Spleen (tissue), 11 donors: Measurements from ENCODE around the gene GRIN3B. TPM values are rescaled to one million over a fixed set of nuclear protein-coding genes. Genes with fewer than 3 reads are reported as not detected.

Source experiments
- DNase-seq: peaks from one replicate; pipeline ENCODE4 v3.0.0-alpha.2; 2020
- H3K27ac ChIP-seq, 8 donors: fragments of 200-600 bp; sonication (generic) in 7 of 8; 1 replicate in 4 of 8; 2 replicates in 4 of 8; pipeline versions ENCODE4 v1.5.0 to v1.8.0; 2016 to 2021; ENCODE audit warnings: inconsistent platforms in 4 of 8, mild to moderate bottlenecking in 4 of 8, moderate library complexity in 1 of 8
- H3K27me3 ChIP-seq, 7 donors: fragments of 200-600 bp; sonication (generic) in 6 of 7; replicated peaks in 1 of 7; 1 replicate in 4 of 7; 2 replicates in 3 of 7; pipeline versions ENCODE4 v1.5.0 to v1.8.0; 2016 to 2021; ENCODE audit warnings: inconsistent platforms in 3 of 7, mild to moderate bottlenecking in 1 of 7
- H3K36me3 ChIP-seq, 6 donors: fragments of 200-600 bp; sonication (generic) in 5 of 6; 1 replicate in 4 of 6; 2 replicates in 2 of 6; pipeline versions ENCODE4 v1.5.0 to v1.8.0; 2016 to 2021; ENCODE audit warnings: inconsistent platforms in 2 of 6
- H3K4me1 ChIP-seq, 6 donors: fragments of 200-600 bp; sonication (generic) in 5 of 6; 1 replicate in 3 of 6; 2 replicates in 3 of 6; pipeline versions ENCODE4 v1.5.0 to v1.8.0; 2016 to 2021; ENCODE audit warnings: inconsistent platforms in 3 of 6
- H3K4me3 ChIP-seq, 8 donors: fragments of 200-600 bp; sonication (generic) in 7 of 8; 1 replicate in 4 of 8; 2 replicates in 4 of 8; pipeline versions ENCODE4 v1.5.0 to v1.8.0; 2016 to 2021; ENCODE audit warnings: inconsistent platforms in 4 of 8, mild to moderate bottlenecking in 4 of 8, moderate library complexity in 2 of 8
- H3K9me3 ChIP-seq, 8 donors: fragments of 200-600 bp; sonication (generic) in 7 of 8; 1 replicate in 4 of 8; 2 replicates in 4 of 8; pipeline versions ENCODE4 v1.5.0 to v1.8.0; 2016 to 2021; ENCODE audit warnings: inconsistent platforms in 4 of 8
- CTCF ChIP-seq, 11 experiments: fragments of 200-600 bp in 7 of 11; fragments of 450-650 bp in 4 of 11; sonication (generic) in 4 of 11; IDR thresholded peaks in 8 of 11; conservative IDR thresholded peaks in 3 of 11; 1 replicate in 7 of 11; 2 replicates in 4 of 11; pipeline versions ENCODE4 v1.4.0 to v1.8.0; 2016 to 2021; ENCODE audit warnings: antibody characterized with exemption in 11 of 11, inconsistent platforms in 4 of 11, mild to moderate bottlenecking in 1 of 11
- POLR2A ChIP-seq, 3 donors: fragments of 450-650 bp; IDR thresholded peaks; one replicate each; pipeline ENCODE4 v1.5.1; 2017; ENCODE audit warnings: antibody characterized with exemption in 3 of 3, mild to moderate bottlenecking in 1 of 3
- POLR2AphosphoS5 ChIP-seq, 3 donors: sonication (generic); formaldehyde crosslinking; IDR thresholded peaks; one replicate each; pipeline ENCODE4 v1.5.1; 2017; ENCODE audit warnings: antibody characterized with exemption in 3 of 3
- WGBS, 5 donors: extraction: QIAGEN DNeasy Blood & Tissue Kit in 3 of 5; methylation state at CpG; one replicate each; pipeline versions ENCODE4 v1.1.5 to v1.1.7; 2013 to 2018; 5-methylcytosine and 5-hydroxymethylcytosine counted together
- intact Hi-C: fragments of 100-400 bp; cut with DNase I; formaldehyde crosslinking; loops from one replicate; pipeline ENCODE4 v1.15.0; 2023; ENCODE audit warnings: low total_unique reads
- polyA plus RNA-seq, 3 donors: library from polyadenylated mRNA; stranded (reverse); fragments of 200-250 nt; gene quantifications; one replicate each; pipeline ENCODE4 v1.2.1, GENCODE V29; 2013
- total RNA-seq, 7 donors: library from RNA; depleted of rRNA in 3 of 7; stranded (reverse); fragments of >200 nt in 3 of 7; fragmentation: NEBNext Ultra II Directional in 4 of 7; extraction: Animal tissue kit (Norgen Biotek cat#: 25700) in 4 of 7; gene quantifications; one replicate each; pipeline versions ENCODE4 v1.1.0 to v1.2.1, GENCODE V29; 2016 to 2021
- donor health status: healthy with polysubstance abuse.
- donor health status: DM: no; HTN: no; CAD: no; lungs with moderate emphysema.
- donor health status: DM: no; HTN: no; CAD: no.
- donor health status: Bipolar disorder and iron deficiency.
- donor health status: healthy.
- donor health status: DM: no; HTN: no; CAD: no.
- donor health status: DM: yes; HTN: yes; CAD: no.

The GRIN3B gene
- total and polyA plus RNA-seq, 10 donors, result 0.07 to 0.11 TPM; not detected in 8

- Histone ChIP-seq H3K27me3 (no peaks in the 10 kb centered on the region), H3K4me1 (peaks cover 58 to 92% (median 80%) of the 10 kb centered on the region in 6 donors), H3K9me3 (no peaks in the 10 kb centered on the region), H3K27ac (peak overlapping the region in 6 of 8 donors; percentile 93 to 98 (median 96)), H3K4me3 (peak overlapping the region; percentile 61 to 91 (median 82)), H3K36me3 (peaks cover 0 to 43% (median 9%) of the 10 kb centered on the region in 6 donors)
- 56 to 75% (median 69%) methylated on average over 11 to 17 of the region's 17 CpGs for WGBS, 5 donors
- no peak for TF ChIP-seq POLR2A (IDR thresholded peaks at IDR 0.05)
- peak in 1 of 3 donors; percentile 20 for TF ChIP-seq POLR2AphosphoS5 (IDR thresholded peaks at IDR 0.05)
- no peak for TF ChIP-seq CTCF (IDR thresholded peaks at IDR 0.05 in 8 of 11, conservative IDR thresholded peaks at IDR 0.05 in 3 of 11)
- peak; percentile 78 for DNase-seq
- intact Hi-C loops, result no loop called here
Measured at GRCh38 chr19:1018932-1019615, 18.9 kb downstream of the GRIN3B start.

GRCh38 chr19:1019616-1019961, 19.4 kb downstream of the GRIN3B start:
- Histone ChIP-seq H3K27ac (peak overlapping the region in 6 of 8 donors; percentile 93 to 98 (median 96)), H3K9me3 (no peaks in the 10 kb centered on the region), H3K36me3 (peaks cover 0 to 38% (median 5%) of the 10 kb centered on the region in 6 donors), H3K4me3 (peak overlapping the region; percentile 61 to 91 (median 82)), H3K27me3 (no peaks in the 10 kb centered on the region), H3K4me1 (peaks cover 55 to 87% (median 75%) of the 10 kb centered on the region in 6 donors)
- WGBS, 5 donors, result 40 to 68% (median 65%) methylated on average over 1 to 18 of the region's 18 CpGs
- peak; percentile 86 for DNase-seq
- TF ChIP-seq CTCF (IDR thresholded peaks at IDR 0.05 in 8 of 11, conservative IDR thresholded peaks at IDR 0.05 in 3 of 11) (no peak), POLR2AphosphoS5 (IDR thresholded peaks at IDR 0.05) (peak in 1 of 3 donors; percentile 1), POLR2A (IDR thresholded peaks at IDR 0.05) (no peak)
- intact Hi-C loops, result no loop called here

- DNase-seq, result peak; percentile 91
- no peak for TF ChIP-seq CTCF (IDR thresholded peaks at IDR 0.05 in 8 of 11, conservative IDR thresholded peaks at IDR 0.05 in 3 of 11)
- Histone ChIP-seq H3K36me3 (peaks cover 0 to 32% (median under 1%) of the 10 kb centered on the region in 6 donors), H3K4me3 (peak overlapping the region; percentile 61 to 91 (median 82)), H3K27me3 (no peaks in the 10 kb centered on the region), H3K27ac (peak overlapping the region; percentile 80 to 98 (median 96)), H3K4me1 (peaks cover 49 to 87% (median 69%) of the 10 kb centered on the region in 6 donors), H3K9me3 (no peaks in the 10 kb centered on the region)
- intact Hi-C loops, result loop anchor here (10.0 kb wide), 1 partner anchor 55 kb away; no protein-coding TSS in a partner anchor
- WGBS, 5 donors, result 0 to 2% (median 1%) methylated on average over 44 to 60 of the region's 60 CpGs
Measured at GRCh38 chr19:1019980-1020867, 20.0 kb downstream of the GRIN3B start.
